ENCODE results near the gene SEC63. TPM values are rescaled to one million over a fixed set of nuclear protein-coding genes. Genes with fewer than 3 reads are reported as not detected.
A peak's percentile ranks its signal among the peaks of the same experiment; 100 is the strongest.
"Not testable (repeated sequence)": the region's sequence is repeated elsewhere in the genome, so short reads cannot be mapped to it uniquely, and the experiment has no call there.

SEC63 gene
- total RNA-seq, 2 experiments from 2014 or later, result 71.2 to 74.5 TPM

DNA sequence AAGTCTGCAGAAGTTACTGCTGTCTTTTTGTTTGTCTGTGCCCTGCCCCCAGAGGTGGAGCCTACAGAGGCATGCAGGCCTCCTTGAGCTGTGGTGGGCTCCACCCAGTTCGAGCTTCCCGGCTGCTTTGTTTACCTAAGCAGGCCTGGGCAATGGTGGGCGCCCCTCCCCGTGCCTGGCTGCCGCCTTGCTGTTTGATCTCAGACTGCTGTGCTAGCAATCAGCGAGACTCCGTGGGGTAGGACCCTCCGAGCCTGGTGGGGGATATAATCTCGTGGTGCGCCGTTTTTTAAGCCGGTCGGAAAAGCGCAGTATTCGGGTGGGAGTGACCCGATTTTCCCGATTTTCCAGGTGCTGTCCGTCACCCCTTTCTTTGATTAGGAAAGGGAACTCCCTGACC, 97.9 kb downstream of the SEC63 start:
- H3K9me3 Mint-ChIP-seq; POLR2A ChIA-PET; CTCF ChIA-PET; H3K4me3 Mint-ChIP-seq; H3K27ac Mint-ChIP-seq; H3K27me3 Mint-ChIP-seq; H3K36me3 Mint-ChIP-seq (ENCODE audit: low read depth); H3K4me1 Mint-ChIP-seq; DNase-seq: not testable (repeated sequence)

DNA sequence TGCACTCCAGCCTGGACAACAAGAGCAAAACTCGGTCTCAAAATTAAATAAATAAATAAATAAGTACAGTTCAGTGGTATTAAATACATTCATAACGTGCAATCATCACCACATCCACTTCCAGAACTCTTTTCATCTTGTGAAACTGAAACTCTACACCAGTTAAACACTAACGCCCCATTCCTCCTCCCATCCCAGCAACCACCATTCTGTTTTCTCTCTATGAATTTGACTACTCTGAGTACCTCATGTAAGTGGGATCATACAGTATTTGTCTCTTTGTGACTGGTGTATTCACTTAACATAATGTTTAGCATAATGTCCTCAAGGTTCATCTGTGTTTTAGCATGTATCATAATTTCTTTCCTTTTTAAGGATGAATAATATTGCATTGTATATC, 104.8 kb downstream of the SEC63 start:
- no peak for DNase-seq
- Mint-ChIP-seq H3K27ac (no peak overlapping the region), H3K9me3 (no peaks in the 10 kb centered on the region), H3K4me1 (peaks cover 10% of the 10 kb centered on the region), H3K27me3 (peaks cover 15% of the 10 kb centered on the region), H3K36me3 (ENCODE audit: low read depth) (peaks cover 3% of the 10 kb centered on the region), H3K4me3 (no peak overlapping the region)
- ChIA-PET POLR2A (no interaction called here), CTCF (no interaction called here)

DNA sequence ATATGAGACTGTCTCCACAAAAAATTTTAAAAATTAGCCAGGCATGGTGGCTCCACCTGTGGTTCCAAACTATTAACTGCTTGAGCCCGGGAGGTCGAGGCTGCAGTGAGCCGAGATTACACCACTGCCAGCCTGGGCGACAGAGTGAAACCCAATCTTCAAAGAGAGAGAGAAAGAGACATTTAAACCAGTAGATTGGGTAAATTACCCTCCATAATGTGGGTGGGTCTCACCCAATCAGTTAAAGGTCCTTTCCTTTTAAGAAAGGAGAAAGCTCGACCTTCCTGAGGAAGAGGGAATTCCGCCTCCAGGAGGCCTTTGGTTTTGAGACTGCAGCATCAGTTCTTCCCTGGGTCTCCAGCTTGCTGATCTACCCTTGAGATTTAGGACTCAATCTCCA, 108.7 kb downstream of the SEC63 start:
- no peak overlapping the region for H3K4me3 Mint-ChIP-seq
- peaks cover 14% of the 10 kb centered on the region for H3K4me1 Mint-ChIP-seq
- DNase-seq, result no peak
- H3K27me3 Mint-ChIP-seq, result peaks cover 15% of the 10 kb centered on the region
- no peak overlapping the region for H3K27ac Mint-ChIP-seq
- CTCF ChIA-PET, result interaction anchor here (1.0 to 4.2 kb wide), 22 partner anchors 9 to 390 kb away, joined by 3 to 73 read pairs (median 10); partner anchors contain the start of genes PDSS2 and SCML4
- no peaks in the 10 kb centered on the region for H3K9me3 Mint-ChIP-seq
- peaks cover 3% of the 10 kb centered on the region for H3K36me3 Mint-ChIP-seq (ENCODE audit: low read depth)
- POLR2A ChIA-PET, result interaction anchor here (1.3 to 2.3 kb wide), 4 partner anchors 63 to 123 kb away, joined by 3 to 14 read pairs (median 4); no protein-coding TSS in a partner anchor

DNA sequence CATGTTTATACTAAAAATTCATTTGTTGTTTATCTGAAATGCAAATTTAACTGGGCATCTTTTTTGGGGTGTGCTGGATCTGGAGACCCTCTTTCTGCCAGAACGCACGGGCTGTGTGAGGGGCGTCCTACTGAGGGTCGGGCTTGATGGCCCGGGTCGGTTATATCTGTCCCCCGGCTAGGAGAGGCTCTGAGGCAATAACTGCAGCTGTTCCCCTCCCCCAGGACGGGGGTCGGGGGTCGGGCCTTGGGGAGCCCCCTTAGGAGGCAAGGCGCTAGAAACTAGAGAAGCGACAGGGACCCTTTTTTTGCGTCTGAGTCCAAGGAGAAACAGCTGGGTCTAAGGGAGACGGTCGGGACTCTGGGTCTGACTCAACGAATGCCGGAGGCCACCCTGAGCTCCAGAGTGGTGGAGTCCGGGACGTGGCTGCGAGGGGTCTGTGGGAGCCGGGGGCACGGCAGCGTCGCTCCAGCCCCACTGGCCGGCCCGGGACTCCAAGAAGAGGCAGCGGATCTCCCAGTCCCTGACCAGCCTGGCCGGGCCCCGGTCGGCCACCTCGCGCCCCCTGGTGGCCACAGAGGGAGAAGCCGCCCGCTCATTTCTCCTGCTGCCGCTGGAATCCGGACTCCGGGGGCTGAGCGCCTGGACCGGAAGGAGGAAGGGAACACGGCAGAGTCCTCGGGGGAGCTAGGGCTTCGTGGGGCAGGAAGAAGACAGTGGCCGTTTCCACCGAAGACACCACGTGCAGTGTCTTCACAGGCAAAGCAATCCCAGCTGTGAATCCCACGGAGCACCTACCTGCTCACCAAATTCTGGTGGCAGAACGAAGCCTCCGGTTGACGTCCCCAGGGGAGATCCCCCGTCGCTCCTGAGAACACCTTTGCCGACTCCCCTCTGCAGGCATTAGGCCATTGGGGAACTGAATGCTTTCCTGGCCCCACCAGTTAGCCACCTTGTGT, 109.9 kb downstream of the SEC63 start:
- Mint-ChIP-seq H3K36me3 (ENCODE audit: low read depth) (peaks cover under 1% of the 10 kb centered on the region), H3K9me3 (no peaks in the 10 kb centered on the region), H3K4me3 (peak overlapping the region; percentile 67), H3K27ac (no peak overlapping the region), H3K27me3 (peaks cover 15% of the 10 kb centered on the region), H3K4me1 (peaks cover 14% of the 10 kb centered on the region)
- ChIA-PET POLR2A (interaction anchor here (0.8 to 2.3 kb wide), 8 partner anchors 21 to 150 kb away, joined by 3 to 14 read pairs (median 4); partner anchors contain the start of gene SCML4), CTCF (interaction anchor here (0.7 to 4.2 kb wide), 57 partner anchors 8 to 530 kb away, joined by 3 to 73 read pairs (median 4); partner anchors contain the start of genes PDSS2, SCML4 and SEC63)
- DNase-seq, result peak; percentile 78

DNA sequence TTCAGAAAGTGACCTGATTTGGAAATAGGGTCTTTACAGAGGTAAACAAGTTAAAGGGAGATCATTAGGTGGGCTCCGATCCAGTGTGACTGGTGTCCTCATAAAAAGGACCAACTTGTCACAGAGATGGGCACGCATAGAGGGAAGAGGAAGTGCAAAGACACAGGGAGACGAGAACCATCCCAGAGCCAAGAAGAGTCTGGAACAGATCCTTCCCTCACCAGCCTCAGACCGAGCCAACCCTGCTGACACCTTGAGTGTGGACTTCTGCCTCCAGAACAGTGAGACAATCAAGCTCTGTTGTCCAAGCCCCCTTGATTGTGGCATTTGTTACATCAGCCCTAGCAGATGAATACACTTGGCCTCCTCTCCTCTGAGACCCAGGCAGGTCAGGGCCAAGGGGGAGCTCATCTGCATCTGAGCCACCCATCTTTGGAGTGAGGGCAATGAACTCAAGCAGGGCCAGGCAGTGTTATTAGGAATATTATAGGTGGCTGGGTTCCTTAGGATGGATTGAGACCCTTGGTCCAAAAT, 111.7 kb downstream of the SEC63 start:
- H3K4me1 Mint-ChIP-seq, result peaks cover 16% of the 10 kb centered on the region
- no peak overlapping the region for H3K4me3 Mint-ChIP-seq
- POLR2A ChIA-PET, result no interaction called here
- H3K36me3 Mint-ChIP-seq (ENCODE audit: low read depth), result no peaks in the 10 kb centered on the region
- peaks cover 12% of the 10 kb centered on the region for H3K27me3 Mint-ChIP-seq
- CTCF ChIA-PET, result interaction anchor here (0.7 to 4.2 kb wide), 15 partner anchors 10 to 528 kb away, joined by 3 to 73 read pairs (median 13); partner anchors contain the start of gene SCML4
- no peaks in the 10 kb centered on the region for H3K9me3 Mint-ChIP-seq
- no peak overlapping the region for H3K27ac Mint-ChIP-seq
- no peak for DNase-seq

DNA sequence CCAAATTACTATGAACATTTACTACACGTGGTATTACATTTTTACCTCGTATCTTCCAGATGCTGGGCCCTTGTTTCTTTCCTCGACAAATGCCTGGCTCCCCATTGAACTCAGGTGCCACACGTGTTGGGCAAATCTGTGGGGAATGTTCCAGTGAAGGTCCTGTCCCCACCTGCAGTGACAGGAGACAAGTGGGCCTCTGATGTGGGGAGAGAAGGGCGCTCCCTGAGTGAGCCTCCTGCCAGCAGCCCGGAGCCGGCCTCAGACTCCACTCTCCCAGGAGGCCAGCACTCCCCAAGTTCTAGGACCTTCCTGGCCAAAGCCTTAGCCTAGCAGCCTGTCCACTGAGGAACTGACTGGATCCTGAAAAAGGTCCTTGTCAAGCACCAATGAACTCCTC, 112.2 kb downstream of the SEC63 start:
- ChIA-PET CTCF (interaction anchor here (1.9 to 4.2 kb wide), 3 partner anchors 14 to 24 kb away, joined by 7 to 62 read pairs (median 26); partner anchors contain the start of gene SCML4), POLR2A (no interaction called here)

DNA sequence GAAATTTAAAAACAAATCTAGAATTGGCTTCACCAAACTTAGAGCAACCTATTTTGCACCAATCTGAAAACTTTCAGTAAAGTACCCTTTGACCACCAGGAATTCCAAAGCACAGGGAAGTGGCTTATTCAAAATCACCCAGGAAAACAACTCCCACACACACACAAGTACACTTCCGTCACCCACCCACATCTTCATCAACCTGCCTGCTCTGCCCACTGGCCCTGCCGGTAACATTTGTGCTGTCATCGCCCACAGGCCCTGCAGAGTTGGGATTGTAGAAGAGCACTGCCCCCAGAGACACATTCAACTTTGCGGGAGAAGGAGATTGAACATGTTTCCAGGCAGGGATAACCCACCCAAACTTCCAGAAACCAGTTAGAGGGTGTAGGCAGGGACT, 114.6 kb downstream of the SEC63 start:
- Mint-ChIP-seq H3K4me3 (no peak overlapping the region), H3K9me3 (no peaks in the 10 kb centered on the region), H3K4me1 (peaks cover 13% of the 10 kb centered on the region), H3K36me3 (ENCODE audit: low read depth) (no peaks in the 10 kb centered on the region), H3K27ac (no peak overlapping the region), H3K27me3 (peaks cover 10% of the 10 kb centered on the region)
- POLR2A ChIA-PET, result no interaction called here
- DNase-seq, result no peak
- CTCF ChIA-PET, result no interaction called here

More for the DNA sequence above, 112.2 kb downstream of the SEC63 start:
- Mint-ChIP-seq H3K9me3 (no peaks in the 10 kb centered on the region), H3K27ac (no peak overlapping the region), H3K4me1 (peaks cover 16% of the 10 kb centered on the region), H3K36me3 (ENCODE audit: low read depth) (no peaks in the 10 kb centered on the region), H3K27me3 (peaks cover 14% of the 10 kb centered on the region), H3K4me3 (no peak overlapping the region)
- no peak for DNase-seq

DNA sequence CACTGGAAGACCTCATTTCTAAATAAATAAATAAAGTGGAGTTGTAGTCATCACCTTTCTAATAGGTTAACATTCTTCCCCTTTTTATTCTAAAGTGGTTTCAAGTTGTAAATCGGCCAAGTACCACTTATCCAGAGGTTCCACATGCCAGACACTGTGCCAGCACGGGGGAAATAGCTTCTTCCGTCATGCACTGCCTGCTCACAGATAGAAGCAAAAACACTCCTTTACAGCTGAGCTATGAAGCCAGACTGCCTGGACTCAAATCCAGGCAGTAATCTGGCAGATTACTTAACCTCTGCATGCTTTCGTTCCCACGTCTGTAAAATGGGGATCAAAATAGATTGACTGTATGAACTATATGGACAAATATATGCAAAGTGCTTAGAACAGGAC, 116.7 kb downstream of the SEC63 start:
- CTCF ChIA-PET, result interaction anchor here (1.1 to 1.6 kb wide), 2 partner anchors 19 to 162 kb away, joined by 4 read pairs; no protein-coding TSS in a partner anchor
- POLR2A ChIA-PET, result interaction anchor here (0.9 to 1.4 kb wide), 2 partner anchors 17 to 111 kb away, joined by 3 to 5 read pairs; partner anchors contain the start of gene SCML4
- no peaks in the 10 kb centered on the region for H3K9me3 Mint-ChIP-seq
- H3K4me3 Mint-ChIP-seq, result no peak overlapping the region
- DNase-seq, result no peak
- H3K27me3 Mint-ChIP-seq, result peaks cover 11% of the 10 kb centered on the region
- H3K27ac Mint-ChIP-seq, result no peak overlapping the region
- H3K4me1 Mint-ChIP-seq, result peaks cover 9% of the 10 kb centered on the region
- H3K36me3 Mint-ChIP-seq (ENCODE audit: low read depth), result no peaks in the 10 kb centered on the region

DNA sequence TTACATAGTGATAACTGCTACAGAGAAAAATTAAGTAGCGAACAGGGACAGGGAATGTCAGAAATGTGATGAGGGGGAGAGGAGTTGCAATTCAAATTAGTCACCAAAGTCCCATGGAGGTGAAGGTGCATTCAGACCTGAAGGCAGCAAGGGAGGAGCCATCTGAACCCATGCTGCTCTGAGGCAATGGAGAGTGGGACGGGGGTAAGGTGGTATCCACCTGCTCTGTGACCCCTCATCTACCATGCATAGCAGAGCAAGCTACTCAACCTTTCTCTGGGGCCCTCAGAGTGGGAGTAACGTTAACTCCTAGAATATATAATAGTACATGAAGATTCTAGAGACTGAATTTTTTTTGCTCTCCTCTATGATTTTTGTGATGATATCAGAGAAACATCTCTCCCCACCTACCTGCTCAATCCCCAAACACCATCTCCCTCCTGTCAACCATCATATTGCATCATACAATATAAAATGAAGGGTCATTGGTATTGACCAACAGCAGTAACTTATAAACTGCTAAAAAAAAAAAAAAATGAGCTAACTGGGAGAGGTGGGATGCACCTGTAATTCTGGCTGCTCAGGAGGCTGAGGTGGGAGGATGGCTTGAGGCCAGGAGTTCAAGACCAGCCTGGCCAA, 117.3 kb downstream of the SEC63 start:
- H3K4me1 Mint-ChIP-seq, result peaks cover 9% of the 10 kb centered on the region
- CTCF ChIA-PET, result interaction anchor here (1.1 to 1.6 kb wide), 3 partner anchors 8 to 162 kb away, joined by 4 to 5 read pairs (median 4); no protein-coding TSS in a partner anchor
- H3K27ac Mint-ChIP-seq, result no peak overlapping the region
- POLR2A ChIA-PET, result interaction anchor here (1.4 kb wide), 1 partner anchor 16 kb away, joined by 5 read pairs; the partner anchor contains the start of gene SCML4
- no peaks in the 10 kb centered on the region for H3K9me3 Mint-ChIP-seq
- H3K27me3 Mint-ChIP-seq, result peaks cover 11% of the 10 kb centered on the region
- DNase-seq, result no peak
- H3K36me3 Mint-ChIP-seq (ENCODE audit: low read depth), result no peaks in the 10 kb centered on the region
- no peak overlapping the region for H3K4me3 Mint-ChIP-seq

DNA sequence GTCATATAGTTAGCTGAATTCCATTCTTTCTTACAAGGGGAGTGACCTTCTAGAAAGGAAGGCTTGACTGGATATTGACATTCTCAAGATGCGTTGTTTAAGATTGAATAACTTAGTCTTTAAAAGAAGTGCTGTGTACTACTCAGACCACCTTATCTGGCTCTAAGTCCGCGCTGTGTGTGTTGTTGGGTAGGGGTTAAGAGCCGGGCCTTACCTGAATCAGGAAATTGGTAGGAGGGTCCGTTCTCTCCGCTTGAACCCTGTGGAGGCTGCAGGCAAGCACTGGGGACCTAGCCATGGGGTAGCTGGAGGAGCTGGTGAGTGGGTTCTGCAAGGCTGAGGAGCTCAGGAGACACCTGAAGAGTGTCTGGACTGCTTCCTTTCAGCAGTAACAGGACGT, 124.9 kb downstream of the SEC63 start:
- no peak for DNase-seq
- Mint-ChIP-seq H3K9me3 (no peaks in the 10 kb centered on the region), H3K27me3 (no peaks in the 10 kb centered on the region), H3K36me3 (ENCODE audit: low read depth) (no peaks in the 10 kb centered on the region), H3K4me3 (no peak overlapping the region), H3K4me1 (peaks cover 11% of the 10 kb centered on the region), H3K27ac (no peak overlapping the region)
- ChIA-PET CTCF (interaction anchor here (1.2 to 4.0 kb wide), 3 partner anchors 10 to 158 kb away, joined by 3 to 26 read pairs (median 3); no protein-coding TSS in a partner anchor), POLR2A (interaction anchor here (2.4 kb wide), 1 partner anchor 10 kb away, joined by 18 read pairs; the partner anchor contains the start of gene SCML4)

DNA sequence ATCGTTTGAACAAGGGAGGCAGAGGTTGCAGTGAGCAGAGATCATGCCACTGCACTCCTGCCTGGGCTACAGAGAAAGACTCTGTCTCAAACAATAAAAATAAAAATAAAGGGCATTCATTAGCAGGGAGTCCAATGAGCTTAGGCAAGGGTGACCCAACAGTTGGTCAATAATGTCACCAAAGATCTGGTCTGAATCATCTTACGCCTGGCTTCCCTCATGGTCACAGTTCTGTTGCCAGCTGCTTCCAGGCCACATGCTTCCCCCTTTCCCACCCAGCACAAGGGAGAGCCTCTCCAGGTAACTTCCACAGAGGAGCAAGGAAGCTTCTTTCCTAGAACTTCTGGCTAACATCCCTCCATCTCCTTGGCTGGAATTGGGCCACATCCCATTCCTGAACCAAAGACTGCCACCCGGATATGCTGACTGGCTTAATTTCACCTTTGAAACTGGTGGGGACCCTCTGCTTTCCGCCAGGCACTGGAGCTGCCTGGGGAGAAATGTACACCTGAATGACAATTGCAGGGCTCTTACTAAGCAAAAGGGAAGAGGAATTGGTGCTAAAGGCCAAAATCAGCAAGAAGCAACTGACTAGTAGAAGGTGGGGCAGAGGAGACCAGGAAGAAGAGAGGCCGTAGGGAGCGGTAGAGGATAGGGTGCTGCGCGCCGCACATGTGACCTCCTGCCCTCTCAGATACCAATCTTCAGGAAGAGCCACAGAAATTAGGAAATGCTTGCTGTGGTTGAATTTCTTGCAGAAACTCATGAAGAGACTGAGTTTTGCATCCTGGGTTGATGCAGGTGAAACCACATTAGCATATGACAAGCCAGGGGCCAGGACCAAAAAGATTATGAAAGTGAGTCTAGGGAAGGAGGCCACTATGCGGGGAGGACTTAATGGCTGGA, 125.6 kb downstream of the SEC63 start:
- Mint-ChIP-seq H3K4me3 (no peak overlapping the region), H3K27me3 (peaks cover 2% of the 10 kb centered on the region), H3K36me3 (ENCODE audit: low read depth) (no peaks in the 10 kb centered on the region), H3K27ac (no peak overlapping the region), H3K4me1 (peaks cover 11% of the 10 kb centered on the region), H3K9me3 (no peaks in the 10 kb centered on the region)
- ChIA-PET POLR2A (interaction anchor here (2.4 kb wide), 1 partner anchor 9 kb away, joined by 18 read pairs; the partner anchor contains the start of gene SCML4), CTCF (interaction anchor here (1.0 to 4.0 kb wide), 4 partner anchors 10 to 157 kb away, joined by 3 to 26 read pairs (median 3); no protein-coding TSS in a partner anchor)
- DNase-seq, result no peak

DNA sequence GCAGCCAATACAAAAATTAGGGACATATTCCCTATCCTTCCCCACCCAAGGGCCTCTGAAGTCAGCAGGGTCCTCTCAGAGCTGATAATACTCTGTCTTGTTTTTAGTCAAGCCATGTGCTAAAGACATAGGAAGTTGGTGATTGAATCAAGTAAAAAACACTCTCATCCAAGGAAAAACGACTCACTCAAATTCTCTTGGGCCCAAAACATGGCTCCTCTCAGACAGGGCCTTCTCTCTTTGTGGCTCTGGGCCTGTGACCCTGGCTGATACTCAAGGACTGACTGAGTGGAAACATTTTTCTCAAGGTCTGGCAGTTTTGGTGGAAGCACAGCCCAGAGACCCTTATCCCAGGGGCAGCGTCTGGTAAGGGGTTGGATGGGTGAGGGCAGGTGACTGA, 127.9 kb downstream of the SEC63 start:
- H3K27ac Mint-ChIP-seq, result no peak overlapping the region
- peaks cover 2% of the 10 kb centered on the region for H3K27me3 Mint-ChIP-seq
- H3K9me3 Mint-ChIP-seq, result no peaks in the 10 kb centered on the region
- no peak overlapping the region for H3K4me3 Mint-ChIP-seq
- peaks cover 11% of the 10 kb centered on the region for H3K4me1 Mint-ChIP-seq
- H3K36me3 Mint-ChIP-seq (ENCODE audit: low read depth), result no peaks in the 10 kb centered on the region
- ChIA-PET POLR2A (no interaction called here), CTCF (interaction anchor here (1.6 to 4.0 kb wide), 2 partner anchors 17 to 37 kb away, joined by 3 to 26 read pairs; no protein-coding TSS in a partner anchor)
- DNase-seq, result no peak

Measured in activated CD4-positive, alpha-beta memory T cell treated with anti-CD3 and anti-CD28 coated beads, Interleukin-2, amount 10 ng/mL, durations not matched to agents 7 days and 5 days (primary cell).